WTC11 (cell line): Measurements from ENCODE around the gene NOP10. TPM values are rescaled to one million over a fixed set of nuclear protein-coding genes. Genes with fewer than 3 reads are reported as not detected.

ENCODE experiments used
- ATAC-seq: fragments of 200-7000 bp; cut with Tn5 transposase; 2 replicates; pipeline ENCODE4 v1.10.0; 2021; ENCODE audit warnings: mild to moderate bottlenecking, moderate library complexity
- CTCF ChIA-PET: fragments of 300-600 bp; sonication (Branson Sonifier 250); formaldehyde crosslinking; loops from one replicate; lab custom pipeline; 2021; ENCODE audit warnings: antibody characterized with exemption; lab: Charles Lee
- POLR2A ChIA-PET: fragments of 350-600 bp; sonication (Branson Sonifier 250); formaldehyde crosslinking; loops from one replicate; lab custom pipeline; 2021; ENCODE audit warnings: antibody characterized with exemption; lab: Charles Lee
- DNase-seq: peaks from one replicate; pipeline ENCODE4 v3.0.0; 2021; ENCODE audit warnings: low spot score
- H3K27ac Mint-ChIP-seq: 2 replicates; pipeline ENCODE4 v1.8.0; 2021; ENCODE audit warnings: mixed read lengths
- H3K27me3 Mint-ChIP-seq: 2 replicates; pipeline ENCODE4 v1.8.0; 2021; ENCODE audit warnings: low read depth, mild to moderate bottlenecking, moderate library complexity, mixed read lengths
- H3K36me3 Mint-ChIP-seq: 2 replicates; pipeline ENCODE4 v1.8.0; 2021; ENCODE audit warnings: mixed read lengths
- H3K4me1 Mint-ChIP-seq: 2 replicates; pipeline ENCODE4 v1.8.0; 2022; ENCODE audit warnings: mixed read lengths
- H3K4me3 Mint-ChIP-seq: 2 replicates; pipeline ENCODE4 v1.8.0; 2021; ENCODE audit warnings: mild to moderate bottlenecking, moderate library complexity, mixed read lengths
- H3K9me3 Mint-ChIP-seq: 2 replicates; pipeline ENCODE4 v1.8.0; 2021; ENCODE audit warnings: mixed read lengths
- EMX1 ChIP-seq: fragments of 250-450 bp; sonication (Bioruptor Pico); IDR thresholded peaks from 2 replicates; pipeline ENCODE4 v1.8.0; 2021; ENCODE audit warnings: mild to moderate bottlenecking
- GABPB1 ChIP-seq: sonication (generic); formaldehyde crosslinking; IDR thresholded peaks from 2 replicates; pipeline ENCODE4 v1.8.1; 2023; ENCODE audit warnings: mild to moderate bottlenecking, missing genetic modification reagents
- GRHL2 ChIP-seq: fragments of 250-450 bp; sonication (Bioruptor Pico); IDR thresholded peaks from 2 replicates; pipeline ENCODE4 v1.8.0; 2022; ENCODE audit warnings: mild to moderate bottlenecking, moderate library complexity; ENCODE audit not compliant: insufficient replicate concordance, severe bottlenecking
- IRF2 ChIP-seq: sonication (generic); formaldehyde crosslinking; IDR thresholded peaks from 2 replicates; pipeline ENCODE4 v1.8.0; 2022; ENCODE audit warnings: low read depth, missing genetic modification reagents, borderline replicate concordance
- MXD4 ChIP-seq: fragments of 250-450 bp; sonication (Bioruptor Pico); IDR thresholded peaks from 2 replicates; pipeline ENCODE4 v1.8.0; 2021; ENCODE audit warnings: mild to moderate bottlenecking, moderate library complexity, borderline replicate concordance
- NFYB ChIP-seq: sonication (generic); formaldehyde crosslinking; conservative IDR thresholded peaks from 2 replicates; pipeline ENCODE4 v1.8.0; 2022; ENCODE audit warnings: low read depth, missing genetic modification reagents
- OVOL2 ChIP-seq: fragments of 250-450 bp; sonication (Bioruptor Pico); IDR thresholded peaks from 2 replicates; pipeline ENCODE4 v1.9.0; 2021; ENCODE audit warnings: mild to moderate bottlenecking, borderline replicate concordance
- RORB ChIP-seq: fragments of 250-450 bp; sonication (Bioruptor Pico); IDR thresholded peaks from 2 replicates; pipeline ENCODE4 v1.9.0; 2021; ENCODE audit warnings: mild to moderate bottlenecking
- SMAD4 ChIP-seq: sonication (generic); formaldehyde crosslinking; IDR thresholded peaks from 2 replicates; pipeline ENCODE4 v1.8.0; 2022; ENCODE audit warnings: mild to moderate bottlenecking, missing genetic modification reagents
- TCF7 ChIP-seq: sonication (generic); formaldehyde crosslinking; IDR thresholded peaks from 2 replicates; pipeline ENCODE4 v1.8.0; 2022; ENCODE audit warnings: mild to moderate bottlenecking, low read depth, missing genetic modification reagents, moderate library complexity
- ZNF232 ChIP-seq: sonication (generic); formaldehyde crosslinking; IDR thresholded peaks from 2 replicates; pipeline ENCODE4 v1.8.0; 2022; ENCODE audit warnings: mild to moderate bottlenecking, missing genetic modification reagents
- ZNF317 ChIP-seq: sonication (generic); formaldehyde crosslinking; IDR thresholded peaks from 2 replicates; pipeline ENCODE4 v1.8.1; 2023; ENCODE audit warnings: low read depth, mild to moderate bottlenecking, moderate library complexity, missing genetic modification reagents, borderline replicate concordance
- ZNF396 ChIP-seq: fragments of 250-450 bp; sonication (Bioruptor Pico); IDR thresholded peaks from 2 replicates; pipeline ENCODE4 v1.8.0; 2021; ENCODE audit warnings: mild to moderate bottlenecking, moderate library complexity, borderline replicate concordance
- ZNF423 ChIP-seq: fragments of 250-450 bp; sonication (Bioruptor Pico); IDR thresholded peaks from 2 replicates; pipeline ENCODE4 v2.1.2; 2022; ENCODE audit warnings: mild to moderate bottlenecking, moderate library complexity
- total RNA-seq: library from RNA; stranded (reverse); gene quantifications from 3 replicates; pipeline ENCODE4 v1.2.3, GENCODE V29; 2021
- TF ChIP-seq, protein P1 (sequence below): fragments of 250-450 bp; sonication (Bioruptor Pico); IDR thresholded peaks from 2 replicates; pipeline ENCODE4 v1.9.0; 2021; ENCODE audit warnings: mild to moderate bottlenecking
- TF ChIP-seq, protein P2 (sequence below): sonication (generic); formaldehyde crosslinking; IDR thresholded peaks from 2 replicates; pipeline ENCODE4 v1.8.0; 2023; ENCODE audit warnings: missing genetic modification reagents, mild to moderate bottlenecking, borderline replicate concordance
- TF ChIP-seq, protein P3 (sequence below): fragments of 200-600 bp; IDR thresholded peaks from 2 replicates; pipeline ENCODE4 v1.8.0; 2022; ENCODE audit warnings: antibody characterized with exemption
- TF ChIP-seq, protein P4 (sequence below): sonication (generic); formaldehyde crosslinking; IDR thresholded peaks from 2 replicates; pipeline ENCODE4 v1.8.1; 2023; ENCODE audit warnings: mild to moderate bottlenecking, missing genetic modification reagents, moderate library complexity
- TF ChIP-seq, protein P5 (sequence below): fragments of 250-450 bp; sonication (Bioruptor Pico); IDR thresholded peaks from 2 replicates; pipeline ENCODE4 v1.9.0; 2021; ENCODE audit warnings: moderate library complexity, mild to moderate bottlenecking, inconsistent platforms, borderline replicate concordance
- TF ChIP-seq, protein P6 (sequence below): sonication (generic); formaldehyde crosslinking; IDR thresholded peaks from 2 replicates; pipeline ENCODE4 v1.8.0; 2022; ENCODE audit warnings: mild to moderate bottlenecking, missing genetic modification reagents
- TF ChIP-seq, protein P7 (sequence below): sonication (generic); formaldehyde crosslinking; IDR thresholded peaks from 2 replicates; pipeline ENCODE4 v1.8.0; 2022; ENCODE audit warnings: mild to moderate bottlenecking, missing genetic modification reagents
- TF ChIP-seq, protein P8 (sequence below): fragments of 250-450 bp; sonication (Bioruptor Pico); IDR thresholded peaks from 2 replicates; pipeline ENCODE4 v2.1.2; 2022; ENCODE audit warnings: mild to moderate bottlenecking, moderate library complexity

NOP10 gene
- total RNA-seq, 1 experiment from 2014 or later: 220 TPM

DNA sequence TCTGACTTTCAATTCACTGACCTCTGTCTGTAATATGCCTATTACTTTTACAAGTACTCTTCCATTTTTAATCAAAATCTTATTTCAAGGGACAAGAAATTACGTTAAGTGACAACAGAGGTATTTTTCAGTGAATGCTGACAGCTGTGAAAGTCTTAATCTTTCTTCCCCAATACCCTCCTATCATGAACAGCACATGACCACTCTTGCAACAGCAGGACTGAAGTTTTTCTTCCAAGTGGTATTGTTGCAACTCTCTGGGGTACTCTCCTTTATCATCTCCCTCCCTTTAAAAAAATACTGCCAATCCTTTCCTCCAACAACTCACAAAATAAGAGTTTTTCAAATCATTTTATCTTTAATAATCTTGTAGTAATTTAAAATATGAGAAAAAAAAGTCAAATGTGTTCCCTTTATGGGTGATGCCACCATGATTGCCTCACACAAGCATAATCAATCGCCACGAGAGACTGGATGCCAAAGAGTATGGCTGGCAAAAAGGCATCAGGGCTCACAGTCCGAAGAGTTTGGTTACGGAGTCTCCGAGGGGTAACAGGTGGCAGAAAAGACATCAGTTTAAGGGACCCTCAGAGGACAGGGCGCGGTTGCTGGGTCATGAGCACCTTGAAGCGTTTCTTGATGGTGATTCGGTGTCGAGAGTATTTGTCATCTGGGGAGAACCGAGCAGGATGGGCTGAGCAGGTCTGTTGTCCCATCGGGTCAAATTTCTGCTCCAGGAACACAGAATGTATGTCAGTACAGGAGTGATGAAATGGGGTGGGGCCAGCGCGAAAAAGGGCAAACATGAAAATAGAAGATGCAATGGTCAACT, 1.3 kb downstream of the NOP10 start:
- H3K27me3 Mint-ChIP-seq: peaks cover 6% of the 10 kb centered on the region
- DNase-seq: no peak
- ATAC-seq: no peak
- TF ChIP-seq, protein P1, sequence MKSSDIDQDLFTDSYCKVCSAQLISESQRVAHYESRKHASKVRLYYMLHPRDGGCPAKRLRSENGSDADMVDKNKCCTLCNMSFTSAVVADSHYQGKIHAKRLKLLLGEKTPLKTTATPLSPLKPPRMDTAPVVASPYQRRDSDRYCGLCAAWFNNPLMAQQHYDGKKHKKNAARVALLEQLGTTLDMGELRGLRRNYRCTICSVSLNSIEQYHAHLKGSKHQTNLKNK: no peak
- TF ChIP-seq, protein P2, sequence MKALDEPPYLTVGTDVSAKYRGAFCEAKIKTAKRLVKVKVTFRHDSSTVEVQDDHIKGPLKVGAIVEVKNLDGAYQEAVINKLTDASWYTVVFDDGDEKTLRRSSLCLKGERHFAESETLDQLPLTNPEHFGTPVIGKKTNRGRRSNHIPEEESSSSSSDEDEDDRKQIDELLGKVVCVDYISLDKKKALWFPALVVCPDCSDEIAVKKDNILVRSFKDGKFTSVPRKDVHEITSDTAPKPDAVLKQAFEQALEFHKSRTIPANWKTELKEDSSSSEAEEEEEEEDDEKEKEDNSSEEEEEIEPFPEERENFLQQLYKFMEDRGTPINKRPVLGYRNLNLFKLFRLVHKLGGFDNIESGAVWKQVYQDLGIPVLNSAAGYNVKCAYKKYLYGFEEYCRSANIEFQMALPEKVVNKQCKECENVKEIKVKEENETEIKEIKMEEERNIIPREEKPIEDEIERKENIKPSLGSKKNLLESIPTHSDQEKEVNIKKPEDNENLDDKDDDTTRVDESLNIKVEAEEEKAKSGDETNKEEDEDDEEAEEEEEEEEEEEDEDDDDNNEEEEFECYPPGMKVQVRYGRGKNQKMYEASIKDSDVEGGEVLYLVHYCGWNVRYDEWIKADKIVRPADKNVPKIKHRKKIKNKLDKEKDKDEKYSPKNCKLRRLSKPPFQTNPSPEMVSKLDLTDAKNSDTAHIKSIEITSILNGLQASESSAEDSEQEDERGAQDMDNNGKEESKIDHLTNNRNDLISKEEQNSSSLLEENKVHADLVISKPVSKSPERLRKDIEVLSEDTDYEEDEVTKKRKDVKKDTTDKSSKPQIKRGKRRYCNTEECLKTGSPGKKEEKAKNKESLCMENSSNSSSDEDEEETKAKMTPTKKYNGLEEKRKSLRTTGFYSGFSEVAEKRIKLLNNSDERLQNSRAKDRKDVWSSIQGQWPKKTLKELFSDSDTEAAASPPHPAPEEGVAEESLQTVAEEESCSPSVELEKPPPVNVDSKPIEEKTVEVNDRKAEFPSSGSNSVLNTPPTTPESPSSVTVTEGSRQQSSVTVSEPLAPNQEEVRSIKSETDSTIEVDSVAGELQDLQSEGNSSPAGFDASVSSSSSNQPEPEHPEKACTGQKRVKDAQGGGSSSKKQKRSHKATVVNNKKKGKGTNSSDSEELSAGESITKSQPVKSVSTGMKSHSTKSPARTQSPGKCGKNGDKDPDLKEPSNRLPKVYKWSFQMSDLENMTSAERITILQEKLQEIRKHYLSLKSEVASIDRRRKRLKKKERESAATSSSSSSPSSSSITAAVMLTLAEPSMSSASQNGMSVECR (CRISPR knock-in tag): 0 out of 2 replicates have a peak, but pooled peaks have one; percentile 14
- TF ChIP-seq, all 79 proteins: peak for 1
- ChIA-PET POLR2A (interaction anchor here (1.6 kb wide), 1 partner anchor 13 kb away, joined by 4 read pairs; no protein-coding TSS in a partner anchor), CTCF (no interaction called here)
- Mint-ChIP-seq H3K27ac (peak overlapping the region; percentile 85), H3K4me1 (peaks cover 35% of the 10 kb centered on the region), H3K9me3 (no peaks in the 10 kb centered on the region), H3K36me3 (peaks cover 25% of the 10 kb centered on the region), H3K4me3 (no peak overlapping the region; the same call in none of the 2 replicates)

DNA sequence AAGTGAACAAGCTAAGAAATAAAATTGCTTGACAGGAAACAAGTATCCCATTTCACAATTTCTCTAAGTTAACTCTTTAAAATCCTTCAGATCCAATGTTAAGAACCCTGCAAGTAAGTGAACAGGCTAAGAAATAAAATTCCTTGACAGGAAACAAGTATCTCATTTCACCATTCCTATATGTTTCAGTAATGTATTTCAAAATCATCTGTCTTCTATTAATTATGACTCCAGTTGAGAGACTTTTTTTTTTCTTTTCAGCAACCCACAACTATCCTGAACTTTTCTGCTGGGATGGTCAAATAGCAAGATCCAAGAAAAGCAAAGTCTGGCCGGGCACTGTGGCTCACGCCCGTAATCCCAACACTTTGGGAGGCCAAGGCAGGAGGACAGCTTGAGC, 3.0 kb downstream of the NOP10 start:
- ATAC-seq (no peak), DNase-seq (no peak)
- H3K4me1 Mint-ChIP-seq: peaks cover 27% of the 10 kb centered on the region
- H3K27ac Mint-ChIP-seq: peak overlapping the region; percentile 60; the same call in 1 of the 2 replicates
- no peaks in the 10 kb centered on the region for H3K9me3 Mint-ChIP-seq
- peaks cover 6% of the 10 kb centered on the region for H3K27me3 Mint-ChIP-seq
- peaks cover 25% of the 10 kb centered on the region for H3K36me3 Mint-ChIP-seq
- ChIA-PET CTCF (no interaction called here), POLR2A (no interaction called here)
- H3K4me3 Mint-ChIP-seq: peak overlapping the region; percentile 19; the same call in 1 of the 2 replicates
- TF ChIP-seq, protein P3, sequence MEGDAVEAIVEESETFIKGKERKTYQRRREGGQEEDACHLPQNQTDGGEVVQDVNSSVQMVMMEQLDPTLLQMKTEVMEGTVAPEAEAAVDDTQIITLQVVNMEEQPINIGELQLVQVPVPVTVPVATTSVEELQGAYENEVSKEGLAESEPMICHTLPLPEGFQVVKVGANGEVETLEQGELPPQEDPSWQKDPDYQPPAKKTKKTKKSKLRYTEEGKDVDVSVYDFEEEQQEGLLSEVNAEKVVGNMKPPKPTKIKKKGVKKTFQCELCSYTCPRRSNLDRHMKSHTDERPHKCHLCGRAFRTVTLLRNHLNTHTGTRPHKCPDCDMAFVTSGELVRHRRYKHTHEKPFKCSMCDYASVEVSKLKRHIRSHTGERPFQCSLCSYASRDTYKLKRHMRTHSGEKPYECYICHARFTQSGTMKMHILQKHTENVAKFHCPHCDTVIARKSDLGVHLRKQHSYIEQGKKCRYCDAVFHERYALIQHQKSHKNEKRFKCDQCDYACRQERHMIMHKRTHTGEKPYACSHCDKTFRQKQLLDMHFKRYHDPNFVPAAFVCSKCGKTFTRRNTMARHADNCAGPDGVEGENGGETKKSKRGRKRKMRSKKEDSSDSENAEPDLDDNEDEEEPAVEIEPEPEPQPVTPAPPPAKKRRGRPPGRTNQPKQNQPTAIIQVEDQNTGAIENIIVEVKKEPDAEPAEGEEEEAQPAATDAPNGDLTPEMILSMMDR: no peak
- TF ChIP-seq GRHL2 (CRISPR knock-in tag) (no peak), ZNF396 (CRISPR knock-in tag) (no peak), ZNF317 (CRISPR knock-in tag) (no peak), ZNF232 (no peak), IRF2 (CRISPR knock-in tag) (no peak), EMX1 (no peak), TCF7 (no peak), RORB (CRISPR knock-in tag) (no peak), NFYB (CRISPR knock-in tag) (no peak), GABPB1 (no peak), ZNF423 (CRISPR knock-in tag) (no peak), OVOL2 (CRISPR knock-in tag) (no peak), MXD4 (CRISPR knock-in tag) (no peak), SMAD4 (CRISPR knock-in tag) (no peak)
- TF ChIP-seq, protein P4, sequence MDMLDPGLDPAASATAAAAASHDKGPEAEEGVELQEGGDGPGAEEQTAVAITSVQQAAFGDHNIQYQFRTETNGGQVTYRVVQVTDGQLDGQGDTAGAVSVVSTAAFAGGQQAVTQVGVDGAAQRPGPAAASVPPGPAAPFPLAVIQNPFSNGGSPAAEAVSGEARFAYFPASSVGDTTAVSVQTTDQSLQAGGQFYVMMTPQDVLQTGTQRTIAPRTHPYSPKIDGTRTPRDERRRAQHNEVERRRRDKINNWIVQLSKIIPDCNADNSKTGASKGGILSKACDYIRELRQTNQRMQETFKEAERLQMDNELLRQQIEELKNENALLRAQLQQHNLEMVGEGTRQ (CRISPR knock-in tag): no peak
- TF ChIP-seq, protein P5, sequence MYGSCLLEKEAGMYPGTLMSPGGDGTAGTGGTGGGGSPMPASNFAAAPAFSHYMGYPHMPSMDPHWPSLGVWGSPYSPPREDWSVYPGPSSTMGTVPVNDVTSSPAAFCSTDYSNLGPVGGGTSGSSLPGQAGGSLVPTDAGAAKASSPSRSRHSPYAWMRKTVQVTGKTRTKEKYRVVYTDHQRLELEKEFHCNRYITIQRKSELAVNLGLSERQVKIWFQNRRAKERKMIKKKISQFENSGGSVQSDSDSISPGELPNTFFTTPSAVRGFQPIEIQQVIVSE (CRISPR knock-in tag): no peak
- TF ChIP-seq, protein P6, sequence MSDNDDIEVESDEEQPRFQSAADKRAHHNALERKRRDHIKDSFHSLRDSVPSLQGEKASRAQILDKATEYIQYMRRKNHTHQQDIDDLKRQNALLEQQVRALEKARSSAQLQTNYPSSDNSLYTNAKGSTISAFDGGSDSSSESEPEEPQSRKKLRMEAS (CRISPR knock-in tag): no peak
- TF ChIP-seq, protein P7, sequence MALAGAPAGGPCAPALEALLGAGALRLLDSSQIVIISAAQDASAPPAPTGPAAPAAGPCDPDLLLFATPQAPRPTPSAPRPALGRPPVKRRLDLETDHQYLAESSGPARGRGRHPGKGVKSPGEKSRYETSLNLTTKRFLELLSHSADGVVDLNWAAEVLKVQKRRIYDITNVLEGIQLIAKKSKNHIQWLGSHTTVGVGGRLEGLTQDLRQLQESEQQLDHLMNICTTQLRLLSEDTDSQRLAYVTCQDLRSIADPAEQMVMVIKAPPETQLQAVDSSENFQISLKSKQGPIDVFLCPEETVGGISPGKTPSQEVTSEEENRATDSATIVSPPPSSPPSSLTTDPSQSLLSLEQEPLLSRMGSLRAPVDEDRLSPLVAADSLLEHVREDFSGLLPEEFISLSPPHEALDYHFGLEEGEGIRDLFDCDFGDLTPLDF (CRISPR knock-in tag): no peak
- TF ChIP-seq, protein P8, sequence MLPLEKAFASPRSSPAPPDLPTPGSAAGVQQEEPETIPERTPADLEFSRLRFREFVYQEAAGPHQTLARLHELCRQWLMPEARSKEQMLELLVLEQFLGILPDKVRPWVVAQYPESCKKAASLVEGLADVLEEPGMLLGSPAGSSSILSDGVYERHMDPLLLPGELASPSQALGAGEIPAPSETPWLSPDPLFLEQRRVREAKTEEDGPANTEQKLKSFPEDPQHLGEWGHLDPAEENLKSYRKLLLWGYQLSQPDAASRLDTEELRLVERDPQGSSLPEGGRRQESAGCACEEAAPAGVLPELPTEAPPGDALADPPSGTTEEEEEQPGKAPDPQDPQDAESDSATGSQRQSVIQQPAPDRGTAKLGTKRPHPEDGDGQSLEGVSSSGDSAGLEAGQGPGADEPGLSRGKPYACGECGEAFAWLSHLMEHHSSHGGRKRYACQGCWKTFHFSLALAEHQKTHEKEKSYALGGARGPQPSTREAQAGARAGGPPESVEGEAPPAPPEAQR: no peak
- TF ChIP-seq, all 79 proteins: peak for 0
